ENCODE data around the gene HLA-DRB5.

The HLA-DRB5 gene

GRCh38 chr6:32570363-32570905 lies 40.3 kb upstream of the HLA-DRB5 start:
- Histone ChIP-seq H3K27me3 (ENCODE audit: insufficient read depth, poor library complexity, severe bottlenecking) (no peaks in the 10 kb centered on the region), H3K4me3 (replicated peaks; ENCODE audit: insufficient read depth, low read length) (no peak overlapping the region), H3K27ac (replicated peaks) (no peak overlapping the region)
- TF ChIP-seq GABPA (IDR thresholded peaks at IDR 0.05; ENCODE audit: low read depth) (no peak), CTCF (IDR thresholded peaks at IDR 0.05; ENCODE audit: insufficient read depth, low read length) (no peak), SPI1 (IDR thresholded peaks at IDR 0.05; ENCODE audit: borderline replicate concordance, low read depth) (no peak)
- TF ChIP-seq, protein P1, sequence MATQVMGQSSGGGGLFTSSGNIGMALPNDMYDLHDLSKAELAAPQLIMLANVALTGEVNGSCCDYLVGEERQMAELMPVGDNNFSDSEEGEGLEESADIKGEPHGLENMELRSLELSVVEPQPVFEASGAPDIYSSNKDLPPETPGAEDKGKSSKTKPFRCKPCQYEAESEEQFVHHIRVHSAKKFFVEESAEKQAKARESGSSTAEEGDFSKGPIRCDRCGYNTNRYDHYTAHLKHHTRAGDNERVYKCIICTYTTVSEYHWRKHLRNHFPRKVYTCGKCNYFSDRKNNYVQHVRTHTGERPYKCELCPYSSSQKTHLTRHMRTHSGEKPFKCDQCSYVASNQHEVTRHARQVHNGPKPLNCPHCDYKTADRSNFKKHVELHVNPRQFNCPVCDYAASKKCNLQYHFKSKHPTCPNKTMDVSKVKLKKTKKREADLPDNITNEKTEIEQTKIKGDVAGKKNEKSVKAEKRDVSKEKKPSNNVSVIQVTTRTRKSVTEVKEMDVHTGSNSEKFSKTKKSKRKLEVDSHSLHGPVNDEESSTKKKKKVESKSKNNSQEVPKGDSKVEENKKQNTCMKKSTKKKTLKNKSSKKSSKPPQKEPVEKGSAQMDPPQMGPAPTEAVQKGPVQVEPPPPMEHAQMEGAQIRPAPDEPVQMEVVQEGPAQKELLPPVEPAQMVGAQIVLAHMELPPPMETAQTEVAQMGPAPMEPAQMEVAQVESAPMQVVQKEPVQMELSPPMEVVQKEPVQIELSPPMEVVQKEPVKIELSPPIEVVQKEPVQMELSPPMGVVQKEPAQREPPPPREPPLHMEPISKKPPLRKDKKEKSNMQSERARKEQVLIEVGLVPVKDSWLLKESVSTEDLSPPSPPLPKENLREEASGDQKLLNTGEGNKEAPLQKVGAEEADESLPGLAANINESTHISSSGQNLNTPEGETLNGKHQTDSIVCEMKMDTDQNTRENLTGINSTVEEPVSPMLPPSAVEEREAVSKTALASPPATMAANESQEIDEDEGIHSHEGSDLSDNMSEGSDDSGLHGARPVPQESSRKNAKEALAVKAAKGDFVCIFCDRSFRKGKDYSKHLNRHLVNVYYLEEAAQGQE (IDR thresholded peaks at IDR 0.05; ENCODE audit: insufficient replicate concordance, low read depth), result no peak
- DNase-seq (ENCODE audit: low read depth in 1 of 2, low spot score in 1 of 2), result no peak

GRCh38 chr6:32568561-32568960 lies 38.5 kb upstream of the HLA-DRB5 start:
- DNase-seq (ENCODE audit: low read depth in 1 of 2, low spot score in 1 of 2), result no peak
- TF ChIP-seq SPI1 (IDR thresholded peaks at IDR 0.05; ENCODE audit: borderline replicate concordance, low read depth) (no peak), GABPA (IDR thresholded peaks at IDR 0.05; ENCODE audit: low read depth) (no peak), CTCF (IDR thresholded peaks at IDR 0.05; ENCODE audit: insufficient read depth, low read length) (no peak), POLR2AphosphoS5 (IDR thresholded peaks at IDR 0.05; ENCODE audit: low read depth) (no peak)
- TF ChIP-seq, protein P1 (IDR thresholded peaks at IDR 0.05; ENCODE audit: insufficient replicate concordance, low read depth), result no peak
- Histone ChIP-seq H3K27ac (replicated peaks) (no peak overlapping the region), H3K4me3 (replicated peaks; ENCODE audit: insufficient read depth, low read length) (no peak overlapping the region), H3K27me3 (ENCODE audit: insufficient read depth, poor library complexity, severe bottlenecking) (no peaks in the 10 kb centered on the region)

DNA sequence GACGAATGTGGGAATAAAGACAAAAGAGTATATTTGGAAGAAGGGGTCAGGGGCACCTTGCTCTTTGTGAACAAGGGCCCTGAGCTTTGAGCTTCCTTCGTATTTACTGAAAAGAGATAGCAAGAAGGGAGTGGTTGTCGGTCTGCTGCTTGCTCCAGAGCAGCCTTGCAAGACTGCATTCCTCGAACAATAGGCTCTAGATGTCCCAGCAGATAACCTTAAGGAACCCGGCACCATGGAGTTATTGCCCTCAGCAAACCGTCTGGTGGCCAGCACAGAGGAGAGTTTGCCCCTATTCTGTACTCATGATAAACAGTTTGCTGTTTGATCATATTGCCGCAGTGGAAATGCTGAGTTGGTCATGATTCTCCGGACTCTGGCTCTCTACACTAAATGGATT lies 36.9 kb upstream of the HLA-DRB5 start:
- TF ChIP-seq POLR2AphosphoS5 (IDR thresholded peaks at IDR 0.05; ENCODE audit: low read depth) (no peak), CTCF (IDR thresholded peaks at IDR 0.05; ENCODE audit: insufficient read depth, low read length) (no peak), GABPA (IDR thresholded peaks at IDR 0.05; ENCODE audit: low read depth) (no peak), SPI1 (IDR thresholded peaks at IDR 0.05; ENCODE audit: borderline replicate concordance, low read depth) (no peak)
- TF ChIP-seq, protein P1 (IDR thresholded peaks at IDR 0.05; ENCODE audit: insufficient replicate concordance, low read depth), result no peak
- H3K27me3 ChIP-seq (ENCODE audit: insufficient read depth, poor library complexity, severe bottlenecking), result no peaks in the 10 kb centered on the region
- H3K27ac ChIP-seq (replicated peaks), result no peak overlapping the region
- no peak overlapping the region for H3K4me3 ChIP-seq (replicated peaks; ENCODE audit: insufficient read depth, low read length)
- DNase-seq (ENCODE audit: low read depth in 1 of 2, low spot score in 1 of 2), result no peak
